T-helper 9 cell (primary cell): ENCODE results near the gene CAMKMT.
"Not testable (repeated sequence)": the region's sequence is repeated elsewhere in the genome, so short reads cannot be mapped to it uniquely, and the experiment has no call there.

Experiments
- DNase-seq: peaks from one replicate; pipeline ENCODE4 v3.0.0-alpha.2; 2020

The CAMKMT gene

DNA sequence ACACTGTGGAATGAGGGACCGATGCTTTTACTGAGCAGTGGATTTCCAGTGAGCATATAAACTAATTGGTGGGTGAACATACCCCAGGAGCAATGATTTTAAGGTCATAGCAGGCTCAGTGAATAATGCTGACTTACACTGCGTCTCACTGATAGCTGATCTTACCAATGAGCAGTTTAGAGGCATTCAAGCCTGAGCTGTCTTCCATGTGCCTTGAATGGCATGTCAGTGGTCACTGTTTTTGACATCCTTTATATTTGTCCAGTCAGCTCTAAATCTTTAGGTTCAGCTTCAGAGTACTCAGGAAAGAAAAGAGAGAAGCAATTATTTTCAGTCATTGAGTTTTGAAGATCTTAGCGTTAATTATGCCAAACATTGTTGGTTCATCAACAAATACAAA is 88.3 kb downstream of the CAMKMT start:
- DNase-seq = no peak

DNA sequence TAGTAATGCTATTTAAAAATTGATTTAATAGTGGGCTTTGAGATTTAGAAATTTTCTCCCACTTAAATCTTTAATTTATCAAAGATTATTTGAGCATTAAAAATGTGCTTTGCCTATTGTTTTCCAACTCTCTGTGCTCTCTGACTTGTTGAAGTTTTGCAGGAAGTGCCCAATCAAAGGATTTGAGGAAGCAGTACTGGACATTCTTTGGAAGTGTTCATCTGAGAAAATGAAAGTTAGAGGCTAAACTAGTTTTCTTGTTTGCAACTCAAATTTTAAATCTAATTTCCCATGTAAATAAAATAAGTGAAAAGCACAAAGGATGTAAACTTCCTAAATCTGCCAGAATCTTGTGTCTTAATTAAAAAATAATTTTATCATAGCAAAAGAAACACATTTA is 89.1 kb downstream of the CAMKMT start:
- DNase-seq = no peak

DNA sequence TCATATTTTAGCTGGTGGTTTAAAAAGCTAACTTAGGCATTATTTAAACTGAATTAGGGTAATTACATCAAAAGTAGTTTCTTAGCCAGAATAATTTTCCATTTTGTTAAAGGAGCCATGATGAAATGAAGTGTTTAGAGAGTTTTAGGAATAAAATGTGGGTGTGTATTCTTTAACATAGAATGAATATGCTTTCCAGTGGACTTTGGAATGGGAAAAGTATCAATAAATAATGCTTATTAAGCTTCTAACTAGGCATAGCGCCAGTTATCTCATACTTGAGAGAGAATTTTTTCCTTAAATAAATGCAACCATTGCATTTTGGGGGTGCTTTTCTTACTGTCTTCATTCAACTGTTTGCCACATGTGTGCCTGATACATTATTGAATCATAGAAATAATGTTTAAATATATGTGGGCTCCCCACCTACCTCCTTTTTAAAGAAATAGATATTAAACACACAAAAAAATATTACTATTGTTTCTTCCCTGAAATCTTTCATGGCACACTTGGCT is 90.4 kb downstream of the CAMKMT start:
- DNase-seq = no peak

DNA sequence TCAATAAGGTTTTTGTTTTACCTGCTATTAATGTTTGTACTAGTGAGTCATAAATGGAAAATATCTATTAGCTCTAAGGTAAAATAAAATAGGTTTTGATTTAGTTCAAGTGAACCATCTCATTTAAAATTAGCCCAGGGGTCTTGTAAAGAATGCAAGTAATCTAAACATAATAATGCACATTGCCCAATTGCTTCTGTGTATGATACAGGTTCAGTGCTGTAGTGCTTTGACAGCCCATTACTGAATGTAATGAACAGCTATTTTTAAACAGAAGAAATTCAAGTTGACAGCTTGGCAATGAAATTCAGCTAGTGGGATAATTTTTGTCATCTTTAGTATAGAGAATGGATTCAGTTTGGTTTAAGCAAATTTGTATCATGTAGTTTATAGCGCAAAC is 91.5 kb downstream of the CAMKMT start:
- no peak for DNase-seq

DNA sequence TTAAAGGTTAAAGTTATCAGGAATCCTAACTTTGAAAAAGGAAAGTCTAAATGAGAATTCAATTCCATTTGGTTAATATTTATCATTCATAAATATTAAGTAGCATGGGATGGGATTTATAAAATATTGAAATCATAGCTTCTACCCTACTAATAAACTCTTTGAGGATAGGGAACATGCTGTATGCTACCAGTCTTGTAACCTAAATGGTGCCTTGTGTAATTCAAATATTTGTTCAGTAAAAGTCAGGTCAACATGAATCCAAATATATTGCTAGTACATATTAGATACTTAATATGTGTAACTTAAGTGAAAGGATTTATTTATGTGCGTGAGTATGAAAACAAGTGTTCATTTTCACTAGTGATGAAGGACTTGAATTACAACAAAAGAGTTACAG is 94.1 kb downstream of the CAMKMT start:
- no peak for DNase-seq

DNA sequence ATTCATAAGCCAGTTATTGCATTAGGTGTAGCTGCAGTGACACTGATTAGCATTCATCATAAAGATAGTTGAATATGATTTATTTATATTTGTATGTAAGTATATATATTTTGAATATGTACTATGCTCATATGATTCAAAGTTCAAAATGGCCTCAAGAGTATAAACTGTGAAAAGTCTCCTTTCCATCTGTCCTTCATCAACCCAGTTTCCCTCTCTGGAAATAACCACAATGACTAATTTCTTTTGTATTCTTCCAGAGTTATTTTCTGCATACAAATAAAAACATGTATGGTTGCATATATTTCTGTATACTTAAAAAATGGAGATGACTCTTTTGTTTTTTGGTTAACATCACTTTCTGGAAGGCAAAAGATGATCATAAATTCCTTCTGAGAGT is 95.2 kb downstream of the CAMKMT start:
- no peak for DNase-seq

DNA sequence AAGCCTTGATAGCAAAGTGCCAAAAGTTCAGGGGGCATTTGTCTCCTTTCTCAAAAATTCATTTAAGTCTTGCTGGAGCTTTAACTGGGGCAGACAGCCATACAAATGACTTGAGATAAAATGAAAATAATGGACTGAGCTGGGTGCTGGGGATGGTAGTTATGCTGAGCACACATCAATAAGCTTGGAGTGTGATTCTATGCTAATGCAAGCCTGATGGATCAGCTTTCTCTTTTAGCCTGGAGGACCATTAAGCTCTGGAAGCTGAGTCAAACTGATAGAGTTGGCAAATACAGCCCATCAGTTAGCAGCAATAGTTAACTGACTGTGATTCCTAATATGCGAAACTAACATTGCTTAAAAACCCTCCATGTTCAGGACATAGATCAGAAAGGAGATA is 98.0 kb downstream of the CAMKMT start:
- no peak for DNase-seq

DNA sequence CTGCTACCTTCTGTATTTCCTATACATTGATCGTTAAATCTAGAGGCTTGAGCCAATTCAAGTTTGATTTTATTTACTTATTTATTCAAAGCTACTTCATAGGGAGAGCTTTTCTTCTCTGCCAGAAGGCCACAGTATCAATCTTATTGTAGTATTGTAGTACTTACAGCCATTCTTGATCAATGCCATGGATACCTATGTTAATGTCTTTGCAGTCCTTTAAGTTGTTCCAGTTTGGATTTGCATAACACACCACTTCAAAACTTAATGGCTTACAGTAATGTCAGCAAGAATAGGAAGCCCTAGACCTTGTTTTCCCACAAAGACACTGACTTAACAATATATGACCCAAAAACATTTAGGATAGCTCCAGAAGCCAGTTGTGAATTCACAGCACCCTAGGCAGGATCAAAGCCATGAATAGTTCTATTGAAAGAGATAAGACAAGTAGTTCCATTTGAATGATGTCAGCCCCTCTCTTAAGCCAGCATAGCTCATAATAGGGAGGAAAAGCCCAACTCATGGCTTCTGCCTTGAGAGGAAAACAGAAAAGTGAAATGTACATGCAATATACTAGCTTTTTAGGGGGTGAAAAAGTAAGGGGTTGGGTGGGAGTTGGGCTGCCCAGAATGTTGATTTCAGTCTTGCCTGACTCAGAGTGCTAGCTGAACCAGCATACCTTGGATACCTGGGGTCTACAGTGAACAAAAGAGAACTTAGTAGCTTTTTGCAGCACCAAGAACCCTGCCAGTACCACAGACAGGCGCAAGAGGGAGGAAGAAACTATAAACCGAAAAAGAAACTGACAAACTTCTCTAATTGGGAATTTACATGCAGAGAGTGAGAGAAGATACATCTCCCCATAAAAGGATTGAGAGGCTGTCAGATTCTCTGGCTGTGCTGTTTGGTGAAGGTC is 101.4 kb downstream of the CAMKMT start:
- DNase-seq = no peak

DNA sequence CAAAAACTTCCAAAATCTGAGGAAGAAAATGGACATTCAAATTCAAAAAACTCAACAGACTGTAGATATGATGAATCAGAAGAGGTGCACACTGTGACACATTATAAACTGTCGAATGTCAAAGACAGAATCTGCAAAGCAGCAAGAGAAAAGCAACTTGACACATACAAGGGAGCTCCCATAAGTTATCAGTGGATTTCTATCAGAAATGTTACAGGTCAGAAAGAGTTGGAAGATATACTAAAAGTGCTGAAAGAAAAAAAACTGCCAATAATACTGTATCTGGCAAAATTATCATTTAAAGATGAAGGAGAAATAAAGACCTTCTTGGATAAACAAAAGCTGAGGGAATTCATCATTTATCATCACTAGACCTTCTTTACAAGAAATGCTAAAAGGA is 102.7 kb downstream of the CAMKMT start:
- no peak for DNase-seq

DNA sequence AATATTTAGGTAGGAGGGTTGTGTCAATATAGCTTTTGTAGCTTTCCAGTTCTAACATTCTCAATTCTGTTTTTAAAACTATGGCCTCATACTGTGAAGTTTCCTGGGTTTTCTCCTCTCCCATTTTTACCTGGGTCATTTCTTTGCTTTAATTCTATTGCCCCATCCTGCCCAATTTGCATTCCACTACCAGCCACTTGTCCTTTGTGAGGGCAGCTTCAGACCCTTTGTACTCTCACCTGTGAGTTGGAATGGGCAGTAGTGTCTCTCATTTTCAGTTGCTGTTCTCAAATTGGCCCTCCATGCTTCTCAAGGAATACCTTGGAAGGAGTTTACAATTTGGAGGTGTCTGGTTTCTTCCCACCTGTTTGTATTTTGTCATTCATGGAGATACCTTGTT is 108.4 kb downstream of the CAMKMT start:
- no peak for DNase-seq

DNA sequence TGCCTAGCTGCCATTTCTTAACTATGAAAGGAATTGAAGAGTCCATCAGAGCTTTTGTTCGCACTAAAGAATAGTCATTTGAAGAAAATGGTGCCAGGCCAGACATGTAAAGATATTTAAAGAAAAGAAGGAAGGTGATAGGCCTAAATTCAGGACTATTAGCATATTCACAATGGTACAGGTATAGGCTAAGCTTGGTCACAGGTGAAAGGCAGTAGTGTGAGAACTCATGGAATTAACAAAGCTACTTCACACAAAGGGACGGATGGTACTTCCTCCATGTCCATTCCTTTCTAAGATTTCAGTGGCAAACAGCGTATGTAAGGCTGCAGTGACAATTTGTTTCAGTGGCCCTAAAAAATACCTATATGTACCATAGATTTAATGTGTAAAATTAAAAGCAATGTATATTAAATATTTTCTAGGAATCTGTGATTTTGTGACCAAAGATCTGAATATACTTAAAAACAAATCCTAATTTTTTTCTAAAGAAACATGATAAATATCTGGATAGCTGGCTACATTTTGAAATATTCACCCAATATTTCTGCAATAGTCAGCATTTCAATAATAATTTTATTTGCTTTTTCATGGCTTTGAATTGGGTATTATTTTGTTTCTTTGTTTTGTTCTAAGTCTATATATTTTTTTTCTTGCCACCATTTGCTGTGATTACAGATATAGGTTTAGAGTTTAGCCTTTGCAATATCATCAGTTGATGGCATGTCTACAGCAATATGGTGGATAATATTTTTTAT is 116.1 kb downstream of the CAMKMT start:
- no peak for DNase-seq

DNA sequence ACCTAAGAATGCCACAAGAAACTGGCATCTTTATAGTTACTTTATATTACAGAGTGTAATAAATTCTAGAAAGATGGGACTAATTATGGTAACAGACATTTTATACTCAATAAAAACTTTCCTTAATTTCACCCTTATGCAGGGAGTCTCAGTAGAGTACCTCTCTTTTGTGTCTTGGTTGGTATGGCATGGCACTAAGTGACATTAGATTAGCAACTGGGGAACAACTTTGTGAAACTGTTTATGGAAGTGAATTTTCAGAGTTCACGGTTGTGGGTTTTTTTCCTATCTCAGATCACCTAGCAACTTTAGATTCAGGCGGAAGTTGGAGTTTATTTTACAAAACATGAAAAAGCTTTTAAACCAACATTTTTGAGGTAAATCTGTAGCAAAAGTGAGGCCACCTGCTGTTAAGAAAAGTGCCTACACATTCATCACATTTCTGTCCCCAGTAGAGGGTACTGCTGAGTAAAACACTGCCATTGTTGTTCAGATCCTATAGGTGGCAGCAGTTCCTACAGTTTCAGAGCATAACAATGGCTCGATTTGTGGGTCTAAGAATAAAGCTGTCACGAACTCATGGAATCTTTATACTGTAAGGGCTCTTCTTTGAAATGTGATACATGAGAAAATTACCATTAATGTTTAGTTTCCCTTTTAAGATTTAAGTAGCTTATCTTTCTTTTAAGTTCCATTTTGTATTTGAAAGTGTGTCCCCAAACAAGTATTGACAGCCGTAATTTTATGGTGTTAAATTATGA is 117.6 kb downstream of the CAMKMT start:
- DNase-seq = no peak

DNA sequence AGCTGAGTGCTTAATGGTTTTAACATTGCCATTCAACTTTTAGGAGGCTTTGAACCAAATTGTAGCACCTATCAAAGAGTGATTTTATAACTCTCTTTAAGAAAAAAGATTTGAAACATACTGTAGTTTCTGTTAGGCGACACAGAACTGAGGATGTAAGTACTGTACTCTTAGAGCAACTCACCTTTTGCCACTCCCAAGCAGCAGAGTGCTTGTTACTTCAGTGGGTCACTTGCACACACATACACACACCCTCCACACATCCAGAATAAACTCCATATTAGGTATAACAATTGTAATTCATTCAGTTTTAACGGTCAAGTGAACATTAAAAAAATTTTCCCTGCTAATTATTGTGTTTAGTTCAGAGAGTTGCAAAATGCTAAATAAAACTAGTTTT is 118.3 kb downstream of the CAMKMT start:
- DNase-seq = no peak

DNA sequence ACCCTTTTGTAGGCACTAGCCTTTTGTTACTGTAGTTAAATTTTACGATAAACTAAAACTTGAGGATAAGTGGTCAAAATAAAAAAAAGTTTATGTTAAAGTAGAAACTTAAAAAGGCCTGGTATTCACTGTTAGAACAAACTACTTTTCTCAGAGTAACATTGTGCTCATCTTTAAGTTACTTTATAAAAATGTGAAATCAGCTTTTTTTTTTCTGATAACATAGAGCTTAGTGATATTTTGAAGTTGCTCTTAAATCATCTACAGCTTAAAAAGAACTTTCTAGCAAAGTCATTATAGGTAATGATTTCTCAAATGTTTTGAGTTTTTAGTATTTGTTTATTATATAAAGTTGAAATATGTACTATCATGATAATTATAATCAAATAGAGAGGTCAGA is 125.3 kb downstream of the CAMKMT start:
- no peak for DNase-seq

DNA sequence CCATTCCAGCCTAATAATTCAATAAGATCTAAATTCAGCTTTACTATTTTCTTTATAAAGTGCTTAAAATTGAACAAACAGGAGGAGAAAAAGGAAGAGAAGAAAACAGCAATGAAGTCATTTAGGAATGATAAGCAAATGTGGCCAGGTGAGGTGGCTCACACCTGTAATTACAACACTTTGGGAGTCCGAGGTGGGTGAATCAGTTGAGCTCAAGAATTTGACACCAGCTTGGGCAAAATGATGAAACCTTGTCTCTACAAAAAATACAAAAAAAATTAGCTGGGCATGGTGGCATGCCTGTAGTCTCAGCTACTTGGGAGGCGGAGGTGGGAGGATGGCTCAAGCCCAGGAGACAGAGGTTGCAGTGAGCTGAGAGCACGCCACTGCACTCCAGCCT is 129.0 kb downstream of the CAMKMT start:
- no peak for DNase-seq

DNA sequence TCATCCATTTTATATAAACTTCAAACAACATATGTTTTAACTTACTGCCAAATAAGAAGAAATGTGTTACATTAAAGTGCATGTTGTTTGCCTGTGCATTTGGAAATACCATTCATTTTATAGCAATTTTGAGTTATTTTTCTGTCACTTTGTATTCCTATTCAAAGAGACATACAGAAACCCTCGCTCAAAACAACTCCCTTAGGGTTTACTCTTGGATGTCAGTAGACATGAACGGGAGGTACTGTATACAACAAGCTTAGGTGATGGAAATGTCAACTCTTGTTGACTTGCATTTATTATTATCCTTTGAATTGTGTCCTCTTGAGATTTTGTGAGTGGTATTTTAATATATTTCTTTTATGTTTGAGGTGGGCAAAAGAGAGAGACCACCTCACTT is 132.3 kb downstream of the CAMKMT start:
- no peak for DNase-seq

DNA sequence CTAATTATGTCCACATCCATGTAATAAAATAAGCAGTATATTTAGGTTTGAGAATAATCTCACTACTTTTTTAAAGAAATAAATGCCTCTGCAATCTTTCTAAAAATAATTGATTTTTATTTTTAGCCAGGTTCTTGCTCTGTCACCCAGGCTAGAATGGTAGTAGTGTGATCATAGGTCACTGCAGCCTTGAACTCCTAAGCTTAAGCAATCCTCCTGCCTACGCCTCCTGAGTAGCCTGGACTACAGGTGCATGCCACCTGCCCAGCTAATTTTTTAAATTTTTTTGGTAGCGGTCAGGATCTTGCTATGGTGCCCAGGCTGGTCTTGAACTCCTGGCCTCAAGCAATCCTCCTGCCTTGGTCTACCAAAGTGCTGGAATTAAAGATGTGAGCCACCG is 133.3 kb downstream of the CAMKMT start:
- no peak for DNase-seq

DNA sequence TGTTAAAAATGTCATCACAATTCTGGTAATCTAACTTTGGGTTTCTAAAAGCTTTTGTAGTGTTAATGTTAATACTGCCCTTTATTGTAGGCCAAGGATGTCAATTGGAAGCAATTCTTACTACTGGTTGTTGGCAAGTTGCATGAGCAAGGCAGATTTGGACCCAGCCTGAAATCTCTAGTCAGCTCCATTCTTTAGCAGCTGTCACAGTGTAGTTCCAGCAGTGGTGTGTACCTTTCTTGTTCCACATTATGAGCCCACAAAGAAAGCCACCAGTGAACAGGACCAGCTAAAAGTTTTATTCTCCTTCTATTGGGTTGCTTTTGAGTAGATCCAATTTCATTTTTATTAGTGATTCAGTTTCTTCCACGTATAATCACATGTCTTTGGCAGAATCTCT is 133.8 kb downstream of the CAMKMT start:
- DNase-seq = no peak

DNA sequence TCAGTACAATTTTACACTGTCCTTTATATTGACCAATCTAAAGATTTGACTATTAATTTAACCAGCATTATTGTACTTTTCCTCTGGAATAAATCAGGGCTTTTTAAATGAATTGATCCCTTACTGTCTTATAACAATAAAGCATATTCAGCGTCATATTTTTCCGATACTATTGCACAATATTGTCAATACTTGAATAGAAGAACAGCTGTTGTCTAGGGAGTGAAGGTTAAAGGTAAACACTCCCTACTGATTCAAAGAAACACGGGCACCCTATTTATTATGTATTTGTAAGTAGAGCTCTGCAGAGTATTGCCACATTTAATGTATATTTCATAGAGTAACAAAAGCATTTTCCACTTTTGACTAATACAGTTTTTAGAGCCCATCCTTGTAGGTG is 134.4 kb downstream of the CAMKMT start:
- no peak for DNase-seq

DNA sequence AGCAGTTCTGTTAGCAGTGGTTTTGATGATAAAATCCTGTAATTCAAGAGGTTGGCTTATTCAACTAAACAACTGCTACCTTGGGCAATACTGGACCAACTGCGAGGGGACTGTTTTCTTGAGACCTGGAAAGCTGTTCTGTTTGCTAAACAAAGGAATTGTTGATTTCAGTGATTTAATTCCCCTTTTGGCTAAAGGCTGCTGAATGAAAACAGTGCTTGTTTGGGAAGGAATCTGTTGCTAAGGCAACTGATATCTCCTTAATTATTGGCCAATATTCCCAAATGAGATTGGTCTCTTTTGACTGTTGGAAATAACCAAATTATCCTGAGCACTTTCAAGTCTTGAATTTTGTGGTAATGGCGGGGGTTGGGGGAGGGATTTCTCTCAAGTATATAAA is 136.8 kb downstream of the CAMKMT start:
- no peak for DNase-seq

DNA sequence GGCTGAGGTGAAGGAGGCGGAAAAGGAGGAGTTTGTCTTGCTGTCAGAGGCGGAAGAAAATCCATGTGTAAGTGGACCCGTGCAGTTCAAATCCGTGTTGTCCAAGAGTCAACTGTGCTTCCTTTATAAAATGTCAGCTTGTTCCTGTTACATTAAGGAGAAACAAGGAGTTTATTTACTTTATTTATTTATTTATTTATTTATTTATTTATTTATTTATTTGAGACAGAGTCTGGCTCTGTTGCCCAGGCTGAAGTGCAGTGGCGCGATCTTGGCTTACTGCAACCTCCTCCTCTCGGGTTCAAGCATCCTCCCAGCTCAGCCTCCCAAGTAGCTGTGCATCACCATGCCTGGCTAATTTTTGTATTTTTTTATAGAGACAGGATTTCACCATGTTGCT is 143.9 kb downstream of the CAMKMT start:
- not testable (repeated sequence) for DNase-seq

DNA sequence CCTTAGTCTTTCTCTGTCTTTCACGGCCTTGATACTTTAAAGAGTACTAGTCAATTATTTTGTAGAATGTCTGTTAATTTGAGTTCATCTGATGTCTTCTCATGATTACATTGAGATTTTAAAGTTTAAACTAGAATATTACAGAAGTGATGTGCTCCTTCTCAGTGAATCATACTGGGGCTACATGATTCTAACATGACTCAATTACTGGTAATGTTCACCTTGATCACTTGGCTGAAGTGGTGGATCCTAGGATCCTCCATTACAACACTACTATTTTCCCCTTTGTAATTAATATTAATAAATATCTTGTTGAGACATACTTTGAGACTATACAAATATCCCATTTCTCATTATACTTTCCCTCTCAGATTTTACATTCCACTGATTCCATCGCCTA is 148.5 kb downstream of the CAMKMT start:
- no peak for DNase-seq

DNA sequence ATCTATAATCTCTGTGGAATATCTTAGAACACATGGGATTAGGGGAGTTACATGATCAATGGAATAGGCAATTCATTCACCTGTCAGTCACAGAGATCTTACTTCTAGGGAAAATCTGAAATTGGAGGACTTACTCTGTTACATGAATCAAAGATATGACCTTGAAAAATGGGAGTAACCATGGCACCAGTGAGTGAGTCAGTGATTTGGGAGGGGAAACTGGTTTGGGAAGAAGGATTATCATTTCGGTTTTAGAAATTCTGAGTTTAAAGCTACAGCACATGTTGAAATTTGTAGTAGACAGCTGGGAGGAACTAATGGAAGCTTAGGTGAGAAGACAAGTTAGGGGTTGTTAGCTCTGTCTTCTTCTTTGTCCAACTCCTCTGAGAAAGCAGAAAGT is 153.7 kb downstream of the CAMKMT start:
- no peak for DNase-seq
